Lower lobe of right lung (tissue), 2 donors: ENCODE results near the gene LYSMD1. TPM values are rescaled to one million over a fixed set of nuclear protein-coding genes. Genes with fewer than 3 reads are reported as not detected.
"Not testable (repeated sequence)": the region's sequence is repeated elsewhere in the genome, so short reads cannot be mapped to it uniquely, and the experiment has no call there.

ENCODE experiments used
- ATAC-seq, 2 donors: fragments of 200-7000 bp; cut with Tn5 transposase; one replicate each; pipeline ENCODE4 v1.9.1; 2020 to 2022; ENCODE audit warnings: mild to moderate bottlenecking in 2 of 2, moderate library complexity in 2 of 2
- DNase-seq: peaks from one replicate; pipeline ENCODE4 v3.0.0-alpha.2; 2020
- H3K27ac ChIP-seq: fragments of 200-600 bp; one replicate; pipeline ENCODE4 v1.8.0; 2022
- H3K27me3 ChIP-seq: fragments of 200-600 bp; one replicate; pipeline ENCODE4 v1.8.0; 2022; ENCODE audit warnings: low read depth
- H3K36me3 ChIP-seq: fragments of 200-600 bp; one replicate; pipeline ENCODE4 v1.8.0; 2022; ENCODE audit warnings: mild to moderate bottlenecking
- H3K4me1 ChIP-seq: fragments of 200-600 bp; one replicate; pipeline ENCODE4 v1.8.0; 2022
- H3K4me3 ChIP-seq: fragments of 200-600 bp; one replicate; pipeline ENCODE4 v1.8.0; 2022; ENCODE audit warnings: mild to moderate bottlenecking
- H3K9me3 ChIP-seq: fragments of 200-600 bp; one replicate; pipeline ENCODE4 v1.8.0; 2022
- intact Hi-C: fragments of 100-400 bp; cut with DNase I; formaldehyde crosslinking; loops from one replicate; pipeline ENCODE4 v1.11.0; 2022
- long read RNA-seq: library from polyadenylated mRNA; unstranded; transcript quantifications from one replicate; pipeline ENCODE4 v2.0.0, GENCODE V29; 2021
- total RNA-seq: library from RNA; stranded (reverse); fragmentation: NEBNext Ultra II Directional; extraction: Animal tissue kit (Norgen Biotek cat#: 25700); gene quantifications from one replicate; pipeline ENCODE4 v1.2.1, GENCODE V29; 2021
- TF ChIP-seq, protein P1 (sequence below): fragments of 200-600 bp; IDR thresholded peaks from one replicate; pipeline ENCODE4 v1.8.0; 2022; ENCODE audit warnings: antibody characterized with exemption, mild to moderate bottlenecking
- donor health status: DM: no; HTN: yes; CAD: no; lungs with severe emphysema.

The LYSMD1 gene, protein sequence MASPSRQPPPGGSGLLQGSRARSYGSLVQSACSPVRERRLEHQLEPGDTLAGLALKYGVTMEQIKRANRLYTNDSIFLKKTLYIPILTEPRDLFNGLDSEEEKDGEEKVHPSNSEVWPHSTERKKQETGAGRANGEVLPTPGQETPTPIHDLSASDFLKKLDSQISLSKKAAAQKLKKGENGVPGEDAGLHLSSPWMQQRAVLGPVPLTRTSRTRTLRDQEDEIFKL
- 6.5 TPM for total RNA-seq
- long read RNA-seq, partial matches to known transcripts, result 0 of 2 reads
- long read RNA-seq, other reads (novel, unspliced or antisense), result 1 of 2 reads

DNA sequence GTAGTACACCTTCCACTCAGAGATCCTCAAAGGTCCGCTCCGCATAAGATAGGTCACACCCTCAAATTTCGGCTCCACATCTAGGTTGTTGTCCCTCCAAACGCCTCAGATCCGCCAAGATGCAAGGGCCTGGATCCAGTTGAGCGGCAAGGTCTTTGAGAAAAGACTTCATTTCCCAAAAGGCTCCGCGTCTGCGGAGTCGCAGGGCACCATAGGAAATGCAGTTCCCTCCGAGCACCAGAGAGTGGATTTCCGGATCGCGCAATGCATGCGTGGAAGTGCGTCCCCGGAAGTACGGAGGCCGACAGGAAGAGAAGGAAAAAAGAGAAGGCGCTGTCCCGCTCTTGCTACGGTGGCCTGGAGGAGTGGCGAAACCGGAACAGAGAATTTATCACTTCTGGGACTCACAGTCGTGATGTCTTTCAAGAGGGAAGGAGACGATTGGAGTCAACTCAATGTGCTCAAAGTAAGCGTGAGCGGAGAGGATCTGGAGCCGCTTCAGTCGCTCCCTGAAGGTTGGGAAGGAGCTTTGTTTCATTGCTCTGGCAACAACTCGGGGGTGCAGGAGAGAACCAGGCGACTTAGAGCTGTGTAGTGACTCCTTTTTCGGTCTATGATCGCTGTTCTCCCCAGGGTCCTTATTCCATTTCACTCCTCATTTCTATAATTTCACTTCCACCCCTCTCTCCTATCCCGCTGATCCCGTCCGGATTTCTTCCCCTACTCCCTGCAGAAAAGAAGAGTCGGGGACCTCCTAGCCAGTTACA, at the start of gene LYSMD1, which contains the start of gene SCNM1:
TSS of gene LYSMD1 (minus strand) at position 165 of the 767 bp plus-strand sequence. CDS start 644 bp downstream, outside the sequence.
TSS of gene SCNM1 (plus strand) at position 407 of the 767 bp plus-strand sequence. CDS start at position 416, 9 bp downstream.
- H3K36me3 ChIP-seq, result peaks cover 56% of the 10 kb centered on the region

DNA sequence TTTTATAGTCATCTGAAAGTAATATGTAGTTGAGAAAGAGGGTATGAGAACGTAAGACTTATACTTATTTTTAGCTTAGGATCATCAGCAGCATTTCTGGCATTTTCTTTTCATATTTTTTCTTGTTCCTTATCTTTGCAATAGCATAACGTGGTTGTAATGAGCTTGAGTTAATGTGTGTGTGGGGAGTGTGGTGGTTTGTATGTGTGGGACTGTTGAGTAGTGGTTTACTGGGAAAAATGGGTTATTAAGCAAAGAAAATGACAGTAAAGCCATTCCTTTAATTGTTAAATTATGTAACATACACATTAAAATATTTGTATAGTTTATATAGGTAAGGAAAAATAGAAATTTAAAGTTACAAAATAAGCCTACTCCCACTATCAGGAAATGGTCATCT, 47.9 kb upstream of the LYSMD1 start:
- ATAC-seq (no peak), DNase-seq (no peak)
- intact Hi-C loops, result no loop called here

More for the DNA sequence above, at the start of gene LYSMD1, which contains the start of gene SCNM1:
- H3K4me3 ChIP-seq, result peak within 1 kb of the TSS; percentile 86
- ATAC-seq, result peak; percentile 97
- H3K27ac ChIP-seq, result peak within 1 kb of the TSS; percentile 85
- peak; percentile 97 for DNase-seq
- TF ChIP-seq, protein P1, sequence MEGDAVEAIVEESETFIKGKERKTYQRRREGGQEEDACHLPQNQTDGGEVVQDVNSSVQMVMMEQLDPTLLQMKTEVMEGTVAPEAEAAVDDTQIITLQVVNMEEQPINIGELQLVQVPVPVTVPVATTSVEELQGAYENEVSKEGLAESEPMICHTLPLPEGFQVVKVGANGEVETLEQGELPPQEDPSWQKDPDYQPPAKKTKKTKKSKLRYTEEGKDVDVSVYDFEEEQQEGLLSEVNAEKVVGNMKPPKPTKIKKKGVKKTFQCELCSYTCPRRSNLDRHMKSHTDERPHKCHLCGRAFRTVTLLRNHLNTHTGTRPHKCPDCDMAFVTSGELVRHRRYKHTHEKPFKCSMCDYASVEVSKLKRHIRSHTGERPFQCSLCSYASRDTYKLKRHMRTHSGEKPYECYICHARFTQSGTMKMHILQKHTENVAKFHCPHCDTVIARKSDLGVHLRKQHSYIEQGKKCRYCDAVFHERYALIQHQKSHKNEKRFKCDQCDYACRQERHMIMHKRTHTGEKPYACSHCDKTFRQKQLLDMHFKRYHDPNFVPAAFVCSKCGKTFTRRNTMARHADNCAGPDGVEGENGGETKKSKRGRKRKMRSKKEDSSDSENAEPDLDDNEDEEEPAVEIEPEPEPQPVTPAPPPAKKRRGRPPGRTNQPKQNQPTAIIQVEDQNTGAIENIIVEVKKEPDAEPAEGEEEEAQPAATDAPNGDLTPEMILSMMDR, result no peak
- peaks cover 26% of the 10 kb centered on the region for H3K4me1 ChIP-seq
- H3K9me3 ChIP-seq, result no peaks in the 10 kb centered on the region
- intact Hi-C loops, result no loop called here
- no peaks in the 10 kb centered on the region for H3K27me3 ChIP-seq

DNA sequence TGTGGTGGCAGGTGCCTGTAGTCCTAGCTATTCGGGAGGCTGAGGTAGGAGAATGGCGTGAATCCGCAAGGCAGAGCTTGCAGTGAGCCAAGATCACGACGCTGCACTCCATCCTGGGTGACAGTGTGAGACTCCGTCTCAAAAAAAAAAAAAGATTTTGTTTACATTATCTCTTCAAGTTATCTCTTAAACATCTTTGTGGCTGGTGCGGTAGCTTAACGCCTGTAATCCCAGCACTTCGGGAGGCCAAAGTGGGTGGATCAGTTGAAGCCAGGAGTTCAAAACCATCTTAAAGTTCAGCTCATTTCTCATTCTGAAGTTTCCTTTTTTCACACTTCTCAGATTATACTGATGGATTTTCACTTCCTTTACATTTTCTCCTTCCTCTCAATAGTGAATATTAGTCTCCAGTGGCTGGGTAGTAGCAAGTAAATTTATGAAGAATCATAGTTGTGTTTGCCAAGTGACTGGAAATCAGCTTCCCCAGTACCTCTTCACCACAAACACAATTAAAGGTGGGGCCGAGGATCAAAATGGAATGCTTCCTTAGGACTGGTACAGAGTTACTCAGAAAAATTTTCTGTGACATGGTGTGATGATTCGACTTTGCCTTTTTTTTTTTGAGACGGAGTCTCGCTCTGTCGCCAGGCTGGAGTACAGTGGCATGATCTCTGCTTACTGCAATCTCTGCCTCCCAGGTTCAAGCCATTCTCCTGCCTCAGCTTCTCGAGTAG, 46.4 kb upstream of the LYSMD1 start:
- ATAC-seq, result no peak
- intact Hi-C loops, result no loop called here

More for the DNA sequence above, 47.9 kb upstream of the LYSMD1 start:
- no peaks in the 10 kb centered on the region for H3K9me3 ChIP-seq
- H3K36me3 ChIP-seq, result peaks cover 34% of the 10 kb centered on the region
- H3K4me1 ChIP-seq, result no peaks in the 10 kb centered on the region
- TF ChIP-seq, protein P1, result no peak
- no peak overlapping the region for H3K27ac ChIP-seq
- no peak overlapping the region for H3K4me3 ChIP-seq
- H3K27me3 ChIP-seq, result no peaks in the 10 kb centered on the region

DNA sequence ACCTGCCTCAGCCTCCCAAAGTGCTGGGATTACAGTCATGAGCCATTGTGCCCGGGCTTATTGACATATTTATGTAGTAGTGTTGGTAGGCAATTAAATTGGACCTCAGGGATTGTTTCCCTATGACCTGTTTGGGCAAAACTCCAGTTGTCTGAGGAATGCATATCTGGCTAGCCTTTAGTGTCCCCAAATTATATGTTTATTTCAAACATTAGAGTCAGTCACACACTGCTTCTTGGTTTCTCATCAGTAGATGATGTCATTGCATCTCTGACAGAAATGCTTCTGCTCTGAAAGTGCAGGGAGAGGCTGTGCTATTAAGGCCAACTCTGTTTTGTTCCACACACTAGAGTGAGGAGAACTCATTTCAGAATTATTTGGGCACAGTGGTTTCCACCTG, 45.1 kb upstream of the LYSMD1 start:
- ATAC-seq (no peak), DNase-seq (no peak)
- Histone ChIP-seq H3K9me3 (no peaks in the 10 kb centered on the region), H3K4me1 (no peaks in the 10 kb centered on the region), H3K27me3 (no peaks in the 10 kb centered on the region), H3K4me3 (no peak overlapping the region), H3K27ac (no peak overlapping the region), H3K36me3 (peaks cover 60% of the 10 kb centered on the region)
- intact Hi-C loops, result no loop called here
- TF ChIP-seq, protein P1, result no peak

More for the DNA sequence above, 46.4 kb upstream of the LYSMD1 start:
- TF ChIP-seq, protein P1, result no peak
- H3K27ac ChIP-seq, result no peak overlapping the region
- no peaks in the 10 kb centered on the region for H3K27me3 ChIP-seq
- no peaks in the 10 kb centered on the region for H3K4me1 ChIP-seq
- H3K36me3 ChIP-seq, result peaks cover 48% of the 10 kb centered on the region
- H3K4me3 ChIP-seq, result no peak overlapping the region
- no peak for DNase-seq
- H3K9me3 ChIP-seq, result no peaks in the 10 kb centered on the region

DNA sequence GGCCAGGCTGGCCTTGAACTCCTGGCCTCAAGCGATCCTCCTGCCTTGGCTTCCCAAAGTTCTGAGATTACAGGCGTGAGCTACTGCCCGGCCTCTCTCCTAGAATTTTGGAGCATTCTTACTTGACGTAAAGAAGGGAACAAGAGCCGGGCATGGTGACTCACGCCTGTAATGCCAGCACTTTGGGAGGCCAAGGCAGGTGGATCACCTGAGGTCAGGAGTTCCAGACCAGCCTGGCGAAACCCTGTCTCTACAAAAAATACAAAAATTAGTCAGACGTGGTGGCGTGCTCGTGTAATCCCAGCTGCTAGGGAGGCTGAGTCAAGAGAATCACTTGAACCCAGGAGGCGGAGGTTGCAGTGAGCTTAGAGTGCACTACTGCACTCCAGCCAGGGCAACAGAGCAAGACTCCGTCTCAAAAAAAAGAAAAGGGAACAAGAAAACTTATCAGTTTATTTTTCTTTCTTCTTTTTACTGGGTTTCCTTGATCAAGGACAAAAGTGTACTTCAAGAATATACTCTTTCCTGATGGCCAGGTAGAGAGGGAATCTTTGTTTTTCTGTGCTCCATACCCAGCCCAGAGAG, 39.8 kb upstream of the LYSMD1 start:
- H3K27me3 ChIP-seq, DNase-seq, intact Hi-C loops, H3K4me3 ChIP-seq, H3K27ac ChIP-seq, H3K9me3 ChIP-seq, ATAC-seq: not testable (repeated sequence)
- H3K4me1 ChIP-seq, result peaks cover 20% of the 10 kb centered on the region
- H3K36me3 ChIP-seq, result peaks cover 66% of the 10 kb centered on the region
